NCI-H345 (cell line): ENCODE data around the gene MYLK3.

ENCODE experiments used
- DNase-seq: peaks from one replicate; lab custom pipeline; 2025; lab: John Stamatoyannopoulos, UW

The MYLK3 gene

DNA sequence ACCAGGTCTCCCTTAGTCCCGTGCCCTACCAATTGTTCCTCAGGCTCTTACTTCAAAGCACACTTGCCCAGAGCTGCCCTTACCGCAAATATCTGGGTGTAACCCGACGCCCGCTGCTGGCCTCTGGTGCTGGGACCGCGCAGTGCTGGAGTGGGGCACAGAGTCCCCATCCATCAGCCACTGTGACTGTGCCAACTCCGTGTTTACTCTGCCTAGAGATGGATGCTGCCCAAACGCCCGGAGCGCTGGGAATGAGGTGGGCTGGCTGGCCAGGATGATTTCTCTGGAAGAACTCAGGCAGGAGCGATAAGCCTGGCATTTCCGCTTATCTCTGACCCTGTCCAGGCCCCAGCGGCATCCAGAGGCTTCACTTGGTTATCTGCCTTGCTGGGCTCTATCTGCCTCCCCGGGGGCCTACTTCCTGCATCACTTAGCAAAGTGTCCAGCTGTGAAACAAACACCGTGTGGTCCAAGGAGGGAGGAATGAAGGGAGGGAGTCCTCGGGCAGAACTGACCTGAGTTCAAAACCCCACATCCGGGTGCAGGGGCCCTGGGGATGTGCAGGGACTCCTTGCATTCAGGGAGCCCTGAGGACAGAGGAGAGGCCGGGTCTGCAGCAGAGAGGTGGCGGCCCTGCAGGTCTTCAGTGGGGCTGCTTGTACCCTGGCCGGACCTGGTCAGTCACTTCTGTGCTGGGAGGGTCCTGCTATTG, 9.4 kb upstream of the MYLK3 start:
- peak; percentile 55 for DNase-seq

DNA sequence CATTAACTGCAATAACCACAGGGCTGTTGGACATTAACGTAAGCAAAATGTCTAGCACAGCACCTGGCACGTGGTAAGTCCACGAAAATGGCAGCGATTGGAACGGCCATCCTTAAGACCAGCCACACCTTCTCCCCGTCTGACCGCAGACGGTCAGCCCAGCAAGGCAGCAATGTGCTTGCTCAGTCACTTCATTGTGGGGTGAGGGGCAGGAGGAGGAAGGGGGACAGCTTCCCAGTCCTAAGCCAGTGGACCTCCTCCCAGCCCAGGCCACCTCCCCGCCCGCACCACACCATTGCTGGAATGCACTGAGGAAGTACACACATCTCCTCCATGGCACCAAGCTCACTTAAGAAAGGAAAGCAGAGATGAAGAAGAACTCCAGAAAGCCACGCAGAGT, 8.6 kb upstream of the MYLK3 start:
- DNase-seq: no peak

DNA sequence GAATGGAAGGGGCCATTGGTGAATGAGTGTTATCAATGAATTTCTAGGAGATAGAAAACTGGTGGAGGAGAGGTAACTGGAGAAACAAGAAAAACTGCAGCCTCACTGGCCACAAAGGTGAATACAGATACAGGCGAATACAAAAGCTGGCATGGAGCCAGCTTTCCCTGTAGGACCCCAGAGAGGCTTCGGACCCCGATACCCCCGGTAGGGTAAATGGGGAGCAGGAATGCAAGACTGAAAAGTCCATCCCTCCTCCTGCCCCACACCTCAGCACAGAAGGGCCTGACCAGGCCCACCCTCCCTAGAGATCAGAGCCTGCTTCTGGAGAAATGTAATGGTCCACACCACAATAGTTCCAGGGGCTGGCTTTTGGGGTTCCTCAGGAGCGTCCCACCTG, 4.9 kb upstream of the MYLK3 start:
- no peak for DNase-seq

- no peak for DNase-seq
Measured at GRCh38 chr16:46751381-46751780, 3.2 kb upstream of the MYLK3 start.

- DNase-seq: peak; percentile 64
Measured at GRCh38 chr16:46748775-46749705, 896 bp upstream of the MYLK3 start.

- no peak for DNase-seq
Measured at GRCh38 chr16:46746821-46747776, 1.0 kb downstream of the MYLK3 start.

DNA sequence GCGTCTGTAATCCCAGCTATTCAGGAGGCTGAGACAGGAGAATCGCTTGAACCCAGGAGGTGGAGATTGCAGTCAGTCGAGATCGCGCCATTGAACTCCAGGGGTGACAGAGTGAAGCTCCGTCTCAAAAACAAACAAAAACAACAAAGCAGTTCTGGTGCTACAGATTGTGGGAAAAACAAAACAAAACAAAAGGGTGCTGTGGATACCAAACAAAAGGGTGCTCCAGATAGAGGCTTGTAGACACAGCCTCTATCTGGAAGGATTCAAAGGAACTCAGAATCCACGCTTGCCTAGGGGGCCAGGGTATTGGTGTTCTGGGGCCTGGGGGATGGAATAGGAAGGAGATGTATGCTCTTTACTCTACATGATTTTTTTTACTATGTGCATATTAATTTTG, 2.5 kb downstream of the MYLK3 start:
- peak; percentile 70 for DNase-seq

- no peak for DNase-seq
Measured at GRCh38 chr16:46743232-46743719, 4.9 kb downstream of the MYLK3 start.

DNA sequence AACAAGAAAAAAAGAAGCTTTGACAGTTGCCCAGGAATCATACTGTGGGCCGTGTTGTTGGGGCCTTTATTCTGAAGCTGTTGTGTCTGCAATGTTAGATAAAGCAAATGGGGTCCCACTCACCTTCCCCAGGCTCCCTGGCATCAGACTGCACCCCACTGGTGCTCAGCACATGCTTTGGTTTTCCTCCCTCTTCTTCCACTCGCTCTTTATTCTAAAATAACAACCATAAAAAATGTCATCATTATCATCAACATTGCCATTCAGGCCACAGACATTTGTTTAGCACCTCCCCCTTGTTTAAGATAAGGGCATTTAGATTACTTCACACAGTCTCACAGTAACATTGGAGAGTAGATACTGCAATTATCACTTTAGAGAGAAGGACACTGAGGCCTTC, 8.2 kb downstream of the MYLK3 start:
- no peak for DNase-seq

DNA sequence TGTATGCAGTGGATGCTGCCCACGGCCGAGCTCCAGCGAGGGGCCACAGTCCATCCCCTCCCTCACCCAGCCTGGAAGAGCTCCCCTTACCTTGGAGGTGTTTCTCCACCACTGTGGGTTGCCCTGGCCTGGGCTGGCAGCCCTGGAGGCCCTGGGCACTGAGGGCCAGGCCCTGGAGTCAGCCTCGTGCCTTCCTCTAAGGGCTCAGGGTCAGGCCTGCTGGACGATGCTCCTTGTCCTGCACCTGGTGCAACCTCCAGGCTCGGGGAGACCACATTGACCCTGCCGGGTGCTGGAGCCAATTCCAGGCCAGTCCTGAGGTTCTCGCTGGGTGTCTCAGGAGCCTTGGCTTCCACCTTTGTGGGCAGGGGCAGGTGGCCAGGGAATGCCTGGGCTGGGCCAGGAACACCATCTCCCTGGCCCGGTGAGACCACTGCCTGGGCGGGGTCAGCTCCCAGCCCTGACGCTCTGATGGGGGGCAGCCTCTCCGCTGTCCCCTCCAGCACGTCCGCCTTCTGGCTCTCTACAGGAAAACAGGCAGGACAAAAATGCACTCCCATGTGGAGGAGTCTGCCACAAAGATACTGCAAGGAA, 10.4 kb downstream of the MYLK3 start:
- no peak for DNase-seq

- no peak for DNase-seq
Measured at GRCh38 chr16:46736695-46737094, 11.4 kb downstream of the MYLK3 start.

DNA sequence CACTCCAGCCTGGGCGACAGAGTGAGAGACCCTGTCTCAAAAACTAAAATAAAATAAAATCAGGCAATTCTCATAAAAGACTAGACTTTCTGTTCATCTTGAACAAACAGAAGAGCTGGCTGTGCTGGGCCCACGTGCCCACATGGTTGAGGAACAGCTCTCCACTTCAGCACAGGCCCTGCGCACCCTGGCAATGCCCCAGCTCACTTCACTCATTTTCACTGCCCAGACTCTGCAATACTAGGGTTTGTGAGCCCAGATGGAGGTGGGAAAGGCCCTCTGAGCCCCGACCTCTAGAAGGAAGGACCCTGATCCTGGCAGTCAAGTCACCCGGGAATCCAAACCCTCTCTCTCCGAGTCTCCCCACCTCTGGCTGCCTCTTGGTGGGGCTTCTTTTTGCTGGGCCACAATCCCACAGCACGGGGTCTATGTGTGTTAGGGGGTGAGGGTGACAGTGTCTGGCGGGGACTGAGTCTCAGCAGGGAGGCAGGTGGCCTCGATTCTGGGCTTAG, 14.8 kb downstream of the MYLK3 start:
- DNase-seq: no peak

DNA sequence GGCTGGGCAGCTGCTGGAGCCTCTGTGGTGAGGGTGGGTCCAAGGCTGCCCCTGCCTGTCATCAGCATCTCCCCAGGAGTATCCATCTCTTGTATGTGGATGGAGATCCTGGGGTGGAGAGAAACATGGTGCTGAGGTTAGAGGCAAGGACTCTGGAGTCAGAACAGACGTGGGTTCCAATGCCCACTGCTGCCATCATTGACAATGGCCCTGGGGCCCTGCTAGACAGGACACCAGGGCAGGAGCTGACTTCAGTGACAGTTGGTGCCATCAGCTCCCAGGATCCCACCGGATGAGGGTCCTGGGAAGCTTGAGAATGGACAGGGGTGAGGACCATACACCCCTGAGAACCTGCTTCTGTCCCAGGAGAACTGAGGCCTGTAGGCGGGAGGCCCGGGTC, 15.6 kb downstream of the MYLK3 start:
- DNase-seq: no peak

- no peak for DNase-seq
Measured at GRCh38 chr16:46731691-46732555, 16.2 kb downstream of the MYLK3 start.

DNA sequence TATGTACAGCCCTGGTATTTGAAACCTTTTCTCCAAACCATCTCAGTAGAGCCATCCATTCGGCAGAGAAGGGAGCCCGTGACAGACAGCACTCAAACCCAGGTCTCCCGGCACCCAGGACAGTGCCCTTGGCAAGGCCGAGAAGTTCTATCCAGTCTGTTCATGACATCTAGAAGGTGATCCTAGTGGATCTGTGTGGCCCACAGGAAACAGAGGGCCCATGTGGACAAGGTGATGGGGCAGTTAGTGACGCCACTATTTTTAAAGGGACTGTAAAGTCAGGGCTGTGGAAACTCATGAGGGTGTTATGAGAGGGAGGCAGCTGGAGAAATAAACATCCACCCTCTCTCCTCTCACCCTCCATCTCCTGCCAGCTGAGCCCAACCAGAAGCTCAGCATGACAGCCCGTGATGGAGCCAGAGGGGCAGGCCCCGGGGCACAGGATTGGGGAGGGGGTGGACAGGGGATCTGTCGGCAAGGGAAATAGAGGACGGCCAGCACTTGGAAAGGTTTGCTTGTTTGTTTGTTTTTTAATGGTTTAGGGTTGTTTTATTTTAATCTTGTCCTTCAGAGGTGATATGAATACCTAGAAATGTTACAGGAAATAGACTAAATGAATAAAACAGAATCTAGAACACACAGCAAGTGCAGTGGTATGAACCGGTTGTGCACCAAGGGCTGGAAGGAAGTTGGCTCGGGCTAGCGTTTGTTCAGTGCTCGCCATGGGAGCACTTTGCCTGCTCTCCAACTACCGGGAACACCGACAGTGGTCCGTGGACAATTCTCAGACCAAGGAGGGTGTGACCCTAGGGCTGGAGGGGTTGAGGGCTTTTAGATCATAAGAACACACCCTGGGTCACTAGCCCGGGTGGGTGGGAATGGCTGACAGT, 17.1 kb downstream of the MYLK3 start:
- DNase-seq: no peak

GRCh38 chr16:46730126-46730525, 18.0 kb downstream of the MYLK3 start:
- no peak for DNase-seq

DNA sequence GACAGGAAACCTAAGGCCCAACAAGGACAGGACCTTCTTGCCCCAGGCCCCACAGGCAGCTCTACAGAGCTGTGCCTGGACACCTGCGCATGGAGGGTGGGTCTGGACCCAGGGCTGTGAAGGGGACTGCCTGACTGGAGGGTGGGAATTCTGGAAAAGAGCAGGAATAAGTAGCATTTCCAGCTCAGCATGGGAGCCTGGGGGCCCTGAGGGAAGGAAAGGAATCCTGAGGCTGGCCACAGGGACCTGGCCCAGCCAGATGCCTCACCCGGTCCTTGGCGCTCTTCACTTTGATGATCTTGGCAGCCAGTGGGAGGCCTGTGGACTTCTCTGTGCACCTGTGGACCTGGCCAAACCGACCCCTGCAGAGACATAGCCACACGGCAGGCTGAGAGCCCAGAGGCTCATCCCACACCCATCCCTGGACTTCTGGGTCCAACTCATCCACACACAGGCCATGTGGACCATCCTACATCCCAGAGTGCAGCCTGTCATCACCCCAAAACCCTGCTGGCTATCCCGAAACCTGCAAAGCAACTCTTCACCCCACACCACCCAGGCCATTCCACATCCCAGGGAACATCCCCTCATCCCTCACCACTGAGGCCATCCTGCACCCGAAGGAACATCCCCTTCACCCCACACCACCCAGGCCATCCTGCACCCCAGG, 18.7 kb downstream of the MYLK3 start:
- DNase-seq: no peak

DNA sequence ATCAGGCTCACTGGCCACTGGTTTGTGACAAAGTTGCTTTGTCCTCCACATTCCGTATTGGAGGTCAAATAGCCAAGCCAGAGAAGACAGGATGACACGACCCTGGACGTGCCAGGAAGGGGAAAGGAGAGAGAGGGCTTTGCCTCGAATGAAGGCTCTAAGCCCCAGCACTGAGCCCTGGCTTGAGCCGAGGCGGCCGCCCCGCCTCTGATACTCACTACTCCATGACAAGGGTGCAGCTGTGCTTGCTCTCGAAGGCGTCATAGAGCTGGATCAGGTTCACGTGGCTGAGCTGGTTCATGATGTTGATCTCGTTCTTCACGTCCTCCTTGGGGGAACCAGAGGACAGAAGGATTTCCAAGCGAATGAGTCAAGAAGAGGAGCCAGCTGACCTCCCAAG, 19.3 kb downstream of the MYLK3 start:
- no peak for DNase-seq

DNA sequence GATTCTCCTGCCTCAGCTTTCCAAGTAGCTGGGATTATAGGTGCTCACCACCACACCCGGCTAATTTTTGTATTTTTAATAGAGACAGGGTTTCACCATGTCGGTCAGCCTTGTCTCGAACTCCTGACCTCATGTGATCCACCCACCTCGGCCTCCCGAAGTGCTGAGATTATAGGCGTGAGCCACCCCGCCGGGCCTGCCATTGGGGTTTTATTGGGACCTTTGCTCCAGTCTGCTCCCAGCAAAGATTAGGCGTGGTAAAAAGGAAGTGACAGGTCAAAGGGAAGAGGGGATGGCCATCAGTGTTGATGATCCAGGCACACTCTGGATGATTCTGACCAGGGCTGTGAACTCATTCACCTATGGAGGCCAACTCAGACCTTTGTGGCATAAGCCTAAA, 20.5 kb downstream of the MYLK3 start:
- DNase-seq: no peak
